Calu3 (cell line): ENCODE results near the gene TBX18. TPM values are rescaled to one million over a fixed set of nuclear protein-coding genes. Genes with fewer than 3 reads are reported as not detected.

Experiments
- BruUV-seq: library from RNA; stranded (reverse); fragments of 400-500 nt; replicated peaks from 2 replicates; lab custom pipeline; 2021; lab: Mats Ljungman, UMichigan
- CTCF ChIA-PET: fragments of 300-600 bp; sonication (Branson Sonifier 250); formaldehyde crosslinking; loops from one replicate; lab custom pipeline; 2022; ENCODE audit warnings: antibody characterized with exemption; lab: Charles Lee
- DNase-seq: peaks from one replicate; pipeline ENCODE4 v3.0.0; 2022
- H3K27ac Mint-ChIP-seq: one replicate; pipeline ENCODE4 v1.8.0; 2022; ENCODE audit warnings: mixed read lengths; ENCODE audit not compliant: unreplicated experiment
- H3K27me3 Mint-ChIP-seq: one replicate; pipeline ENCODE4 v1.8.0; 2022; ENCODE audit warnings: mixed read lengths; ENCODE audit not compliant: unreplicated experiment
- H3K36me3 Mint-ChIP-seq: one replicate; pipeline ENCODE4 v1.8.0; 2022; ENCODE audit warnings: mild to moderate bottlenecking, moderate library complexity, mixed read lengths; ENCODE audit not compliant: insufficient read depth, unreplicated experiment
- H3K4me1 Mint-ChIP-seq: one replicate; pipeline ENCODE4 v1.8.0; 2022; ENCODE audit warnings: mild to moderate bottlenecking, low read depth, mixed read lengths; ENCODE audit not compliant: unreplicated experiment
- H3K4me3 Mint-ChIP-seq: one replicate; pipeline ENCODE4 v1.8.0; 2022; ENCODE audit warnings: mild to moderate bottlenecking, low read depth, moderate library complexity, mixed read lengths; ENCODE audit not compliant: unreplicated experiment
- H3K9me3 Mint-ChIP-seq: one replicate; pipeline ENCODE4 v1.8.0; 2022; ENCODE audit warnings: low read depth, mixed read lengths; ENCODE audit not compliant: unreplicated experiment
- intact Hi-C: fragments of 100-400 bp; cut with micrococcal nuclease; formaldehyde crosslinking; loops from one replicate; pipeline ENCODE4 v1.10.0; 2022; ENCODE audit not compliant: unreplicated experiment
- total RNA-seq: library from RNA; stranded (reverse); gene quantifications from 2 replicates; pipeline ENCODE4 v1.2.3, GENCODE V29; 2022
- TF ChIP-seq, protein P1 (sequence below): fragments of 200-600 bp; IDR thresholded peaks from one replicate; pipeline ENCODE4 v1.8.0; 2022; ENCODE audit warnings: antibody characterized with exemption; ENCODE audit not compliant: unreplicated experiment

The TBX18 gene
- total RNA-seq, 1 experiment from 2014 or later, result 48.5 TPM

GRCh38 chr6:84687431-84687830 is 77.0 kb downstream of the TBX18 start:
- CTCF ChIA-PET, result no interaction called here
- Mint-ChIP-seq H3K27ac (no peak overlapping the region), H3K4me3 (no peak overlapping the region), H3K4me1 (no peaks in the 10 kb centered on the region), H3K36me3 (no peaks in the 10 kb centered on the region), H3K9me3 (no peaks in the 10 kb centered on the region), H3K27me3 (no peaks in the 10 kb centered on the region)
- TF ChIP-seq, protein P1, sequence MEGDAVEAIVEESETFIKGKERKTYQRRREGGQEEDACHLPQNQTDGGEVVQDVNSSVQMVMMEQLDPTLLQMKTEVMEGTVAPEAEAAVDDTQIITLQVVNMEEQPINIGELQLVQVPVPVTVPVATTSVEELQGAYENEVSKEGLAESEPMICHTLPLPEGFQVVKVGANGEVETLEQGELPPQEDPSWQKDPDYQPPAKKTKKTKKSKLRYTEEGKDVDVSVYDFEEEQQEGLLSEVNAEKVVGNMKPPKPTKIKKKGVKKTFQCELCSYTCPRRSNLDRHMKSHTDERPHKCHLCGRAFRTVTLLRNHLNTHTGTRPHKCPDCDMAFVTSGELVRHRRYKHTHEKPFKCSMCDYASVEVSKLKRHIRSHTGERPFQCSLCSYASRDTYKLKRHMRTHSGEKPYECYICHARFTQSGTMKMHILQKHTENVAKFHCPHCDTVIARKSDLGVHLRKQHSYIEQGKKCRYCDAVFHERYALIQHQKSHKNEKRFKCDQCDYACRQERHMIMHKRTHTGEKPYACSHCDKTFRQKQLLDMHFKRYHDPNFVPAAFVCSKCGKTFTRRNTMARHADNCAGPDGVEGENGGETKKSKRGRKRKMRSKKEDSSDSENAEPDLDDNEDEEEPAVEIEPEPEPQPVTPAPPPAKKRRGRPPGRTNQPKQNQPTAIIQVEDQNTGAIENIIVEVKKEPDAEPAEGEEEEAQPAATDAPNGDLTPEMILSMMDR, result no peak
- intact Hi-C loops, result no loop called here
- no TSS peak for BruUV-seq
- no peak for DNase-seq

DNA sequence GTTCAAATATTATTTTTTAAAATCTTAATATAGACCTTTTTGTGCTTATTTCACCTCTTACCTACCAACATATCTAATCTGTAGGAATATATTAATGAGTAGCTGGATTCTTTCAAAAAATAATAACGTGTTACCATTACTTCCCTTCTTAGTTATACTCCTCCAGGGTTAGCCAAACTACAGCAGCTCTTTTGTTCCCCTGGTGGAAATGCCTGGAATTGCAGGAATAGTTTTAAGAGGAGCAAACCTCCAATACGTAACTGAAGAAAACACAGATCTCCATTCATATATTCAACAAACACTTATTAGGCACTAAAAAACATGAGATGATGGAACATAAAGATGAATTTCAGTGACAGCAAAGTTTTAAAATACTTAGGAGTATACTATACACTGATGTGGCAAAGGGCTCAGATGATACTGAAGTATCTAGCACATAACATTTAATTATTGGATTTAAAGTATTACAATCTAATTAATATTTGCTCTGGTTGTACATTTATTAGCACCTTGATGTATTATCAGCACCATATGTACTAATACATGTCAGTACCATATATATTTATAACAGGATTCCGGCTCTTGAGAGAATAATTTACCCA is 78.3 kb downstream of the TBX18 start:
- BruUV-seq, result no TSS peak
- Mint-ChIP-seq H3K27ac (no peak overlapping the region), H3K27me3 (no peaks in the 10 kb centered on the region), H3K9me3 (no peaks in the 10 kb centered on the region), H3K36me3 (no peaks in the 10 kb centered on the region), H3K4me3 (no peak overlapping the region), H3K4me1 (no peaks in the 10 kb centered on the region)
- TF ChIP-seq, protein P1, result peak; percentile 51
- intact Hi-C loops, result no loop called here
- DNase-seq, result peak; percentile 5
- CTCF ChIA-PET, result interaction anchor here (0.9 kb wide), 1 partner anchor 12 kb away, joined by 4 read pairs; no protein-coding TSS in a partner anchor

DNA sequence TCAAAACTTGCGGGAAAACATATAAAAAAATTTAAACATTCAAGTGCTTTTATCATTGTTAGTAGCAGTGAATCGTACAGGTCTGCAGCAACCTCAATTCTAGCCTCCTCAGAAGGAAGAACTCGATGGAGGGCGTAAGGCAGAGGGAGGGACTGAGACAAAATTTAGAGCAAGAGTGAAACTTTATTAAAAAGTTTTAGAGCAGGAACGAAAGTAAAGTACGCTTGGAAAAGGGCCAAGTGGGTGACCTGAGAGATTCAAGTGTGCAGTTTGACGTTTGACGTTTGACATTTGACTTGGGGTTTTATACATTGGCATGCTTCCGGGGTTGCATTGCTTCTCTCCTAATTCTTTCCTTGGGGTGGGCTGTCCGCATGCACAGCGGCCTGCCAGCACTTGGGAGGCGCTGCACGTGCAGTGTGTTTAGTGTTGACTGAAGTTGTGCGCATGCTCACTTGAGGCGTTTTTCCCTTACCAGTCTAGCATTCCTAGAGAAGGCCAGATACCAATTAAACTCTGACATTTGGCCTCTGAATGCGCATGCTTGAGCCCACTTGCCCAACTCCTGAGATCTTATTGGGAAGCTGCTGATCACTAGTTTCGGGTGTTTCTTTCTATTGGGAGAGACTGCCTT is 82.6 kb downstream of the TBX18 start:
- CTCF ChIA-PET, result no interaction called here
- TF ChIP-seq, protein P1, result no peak
- Mint-ChIP-seq H3K36me3 (no peaks in the 10 kb centered on the region), H3K9me3 (no peaks in the 10 kb centered on the region), H3K4me1 (no peaks in the 10 kb centered on the region), H3K27ac (no peak overlapping the region), H3K4me3 (no peak overlapping the region), H3K27me3 (no peaks in the 10 kb centered on the region)
- intact Hi-C loops, result no loop called here
- DNase-seq, result no peak
- BruUV-seq, result no TSS peak

DNA sequence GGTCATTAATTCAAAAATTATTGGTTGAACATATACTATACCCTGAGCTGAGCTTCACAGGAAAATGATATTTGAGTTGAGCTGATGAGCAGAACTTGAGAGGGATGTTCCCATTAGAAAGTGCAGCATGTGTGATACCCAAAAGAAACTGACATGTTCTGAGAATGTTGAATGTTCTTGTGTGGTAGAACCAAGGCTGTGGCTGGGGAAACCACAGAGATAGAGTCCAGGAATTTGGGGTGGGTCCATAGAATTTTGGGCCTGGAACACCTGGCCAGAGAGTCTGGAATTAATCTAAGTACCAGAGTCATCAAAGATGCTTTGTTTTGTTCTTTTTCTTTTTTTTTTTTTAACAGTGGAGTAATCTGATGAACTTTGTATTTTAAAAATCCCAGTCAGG is 88.7 kb downstream of the TBX18 start:
- H3K4me1 Mint-ChIP-seq, result no peaks in the 10 kb centered on the region
- no peaks in the 10 kb centered on the region for H3K36me3 Mint-ChIP-seq
- peaks cover 3% of the 10 kb centered on the region for H3K9me3 Mint-ChIP-seq
- CTCF ChIA-PET, result no interaction called here
- TF ChIP-seq, protein P1, result no peak
- no peak for DNase-seq
- intact Hi-C loops, result no loop called here
- no peak overlapping the region for H3K27ac Mint-ChIP-seq
- H3K4me3 Mint-ChIP-seq, result no peak overlapping the region
- H3K27me3 Mint-ChIP-seq, result no peaks in the 10 kb centered on the region
- BruUV-seq, result no TSS peak
